Activated CD8-positive, alpha-beta memory T cell treated with anti-CD3 and anti-CD28 coated beads for 24 hours (primary cell): ENCODE results near the gene EDN1.
"Not testable (repeated sequence)": the region's sequence is repeated elsewhere in the genome, so short reads cannot be mapped to it uniquely, and the experiment has no call there.

Source experiments
- DNase-seq: peaks from one replicate; pipeline ENCODE4 v3.0.0-alpha.2; 2020

EDN1 gene

DNA sequence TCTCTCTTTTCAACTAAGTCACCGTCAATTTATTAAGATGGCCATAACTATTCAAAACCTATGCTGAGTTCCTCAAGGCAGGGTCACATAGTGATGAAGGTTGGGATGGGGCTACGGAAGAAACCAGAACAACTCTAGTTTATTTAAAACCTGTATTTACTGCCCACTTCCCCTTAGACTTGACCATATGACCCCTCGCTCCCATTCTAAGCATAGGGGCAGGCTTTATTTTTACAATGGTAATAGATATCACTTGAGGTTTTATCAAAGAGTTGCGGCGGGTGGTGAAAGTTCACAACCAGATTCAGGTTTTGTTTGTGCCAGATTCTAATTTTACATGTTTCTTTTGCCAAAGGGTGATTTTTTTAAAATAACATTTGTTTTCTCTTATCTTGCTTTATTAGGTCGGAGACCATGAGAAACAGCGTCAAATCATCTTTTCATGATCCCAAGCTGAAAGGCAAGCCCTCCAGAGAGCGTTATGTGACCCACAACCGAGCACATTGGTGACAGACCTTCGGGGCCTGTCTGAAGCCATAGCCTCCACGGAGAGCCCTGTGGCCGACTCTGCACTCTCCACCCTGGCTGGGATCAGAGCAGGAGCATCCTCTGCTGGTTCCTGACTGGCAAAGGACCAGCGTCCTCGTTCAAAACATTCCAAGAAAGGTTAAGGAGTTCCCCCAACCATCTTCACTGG is 5.5 kb downstream of the EDN1 start:
- DNase-seq, result no peak

DNA sequence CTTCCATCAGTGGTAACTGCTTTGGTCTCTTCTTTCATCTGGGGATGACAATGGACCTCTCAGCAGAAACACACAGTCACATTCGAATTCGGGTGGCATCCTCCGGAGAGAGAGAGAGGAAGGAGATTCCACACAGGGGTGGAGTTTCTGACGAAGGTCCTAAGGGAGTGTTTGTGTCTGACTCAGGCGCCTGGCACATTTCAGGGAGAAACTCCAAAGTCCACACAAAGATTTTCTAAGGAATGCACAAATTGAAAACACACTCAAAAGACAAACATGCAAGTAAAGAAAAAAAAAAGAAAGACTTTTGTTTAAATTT is 6.1 kb downstream of the EDN1 start:
- DNase-seq, result no peak

DNA sequence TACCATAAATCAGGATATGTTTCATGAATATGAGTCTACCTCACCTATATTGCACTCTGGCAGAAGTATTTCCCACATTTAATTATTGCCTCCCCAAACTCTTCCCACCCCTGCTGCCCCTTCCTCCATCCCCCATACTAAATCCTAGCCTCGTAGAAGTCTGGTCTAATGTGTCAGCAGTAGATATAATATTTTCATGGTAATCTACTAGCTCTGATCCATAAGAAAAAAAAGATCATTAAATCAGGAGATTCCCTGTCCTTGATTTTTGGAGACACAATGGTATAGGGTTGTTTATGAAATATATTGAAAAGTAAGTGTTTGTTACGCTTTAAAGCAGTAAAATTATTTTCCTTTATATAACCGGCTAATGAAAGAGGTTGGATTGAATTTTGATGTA is 6.4 kb downstream of the EDN1 start:
- DNase-seq, result no peak

DNA sequence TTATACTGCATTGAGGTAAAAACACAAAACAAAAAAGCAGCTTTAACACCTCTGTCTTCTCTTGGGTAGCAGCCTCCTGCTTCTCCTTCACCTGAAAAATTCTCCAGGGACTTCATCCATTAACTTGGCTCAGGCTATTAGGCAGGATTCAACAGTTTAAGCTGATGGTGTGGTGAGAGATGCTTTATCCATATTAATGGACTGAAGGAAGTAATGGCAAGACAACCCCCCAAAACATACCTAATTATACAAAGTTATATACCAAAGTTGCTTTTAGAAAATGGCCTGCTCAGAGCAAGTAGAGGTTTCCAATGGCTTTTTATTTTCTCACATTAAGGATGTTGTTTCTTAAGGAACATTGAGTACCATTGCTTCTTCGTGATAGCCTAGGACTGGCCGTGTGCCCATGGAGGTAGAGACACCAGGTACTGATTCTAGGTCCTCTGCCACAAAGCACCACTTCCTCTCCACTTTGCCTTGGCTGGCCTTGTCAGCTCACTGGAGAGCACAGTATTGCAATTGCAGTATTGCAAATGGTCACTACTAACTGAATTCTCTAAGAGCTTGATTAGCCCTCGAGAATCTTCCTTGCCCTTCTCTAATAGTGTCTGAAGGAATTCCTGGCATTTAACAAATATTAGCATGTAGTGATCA is 7.3 kb downstream of the EDN1 start:
- DNase-seq, result no peak

DNA sequence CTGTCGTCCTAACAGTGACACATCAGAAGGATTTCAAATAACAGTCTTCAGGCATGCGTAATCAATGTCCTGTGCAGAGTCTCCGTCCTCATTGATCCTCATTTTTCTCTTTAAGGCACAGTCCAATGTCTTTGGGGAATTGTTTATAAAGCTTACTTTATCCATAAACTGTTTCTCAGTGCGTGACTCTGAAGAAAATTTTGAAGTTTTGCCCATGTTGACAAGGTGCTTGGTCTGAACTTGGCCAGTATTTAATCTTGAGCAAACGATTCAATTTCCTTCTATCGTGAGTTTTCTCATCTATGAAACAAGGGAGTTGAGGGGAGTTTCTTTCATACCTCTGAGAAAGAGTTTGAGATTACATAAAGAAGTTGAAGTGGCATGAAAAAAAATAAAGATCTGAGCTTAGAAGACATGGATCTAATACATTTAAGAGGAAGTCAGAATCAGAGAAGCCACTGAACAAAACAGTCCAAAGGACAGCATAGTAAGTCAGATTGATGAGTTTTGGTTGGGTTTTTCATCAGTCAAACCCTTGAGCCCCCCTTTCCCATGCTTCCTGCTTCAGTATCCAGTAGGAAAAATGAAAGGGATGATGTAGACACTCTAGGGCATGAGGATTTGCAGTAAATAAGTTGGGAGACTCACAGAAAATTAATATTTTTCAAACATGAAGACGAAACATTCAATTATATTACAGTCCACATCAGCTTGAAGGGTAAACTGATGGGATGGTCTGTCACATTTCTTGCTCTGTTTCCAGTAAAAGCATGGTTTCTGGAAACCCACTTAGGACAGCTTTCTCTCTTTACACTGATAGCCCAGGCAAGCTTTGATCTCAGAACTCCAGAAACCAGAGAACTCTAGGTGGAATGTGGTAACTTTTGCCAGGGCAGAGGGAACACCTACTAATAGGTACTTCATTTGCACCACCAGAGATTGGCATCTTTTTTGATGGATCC is 8.1 kb downstream of the EDN1 start:
- DNase-seq, result no peak

DNA sequence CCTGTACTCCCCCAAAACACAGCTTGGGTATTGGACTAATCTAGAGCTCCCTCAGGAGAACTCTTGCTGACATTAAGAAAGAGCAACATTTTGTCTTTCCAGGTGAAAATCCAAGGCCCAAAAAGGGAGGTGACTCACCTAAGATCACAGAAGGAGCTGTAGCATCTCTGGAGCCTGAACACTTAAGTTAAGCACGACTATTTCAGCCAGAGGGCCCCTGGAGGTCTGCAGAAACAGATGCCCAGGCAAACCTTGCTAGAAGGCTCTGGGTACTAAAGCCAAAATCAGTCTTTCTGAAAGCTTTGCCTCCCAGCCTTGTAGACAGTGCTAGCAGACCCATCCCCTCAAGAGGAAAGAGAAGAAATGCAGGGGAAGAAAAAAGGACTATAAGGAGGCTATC is 8.8 kb downstream of the EDN1 start:
- no peak for DNase-seq

DNA sequence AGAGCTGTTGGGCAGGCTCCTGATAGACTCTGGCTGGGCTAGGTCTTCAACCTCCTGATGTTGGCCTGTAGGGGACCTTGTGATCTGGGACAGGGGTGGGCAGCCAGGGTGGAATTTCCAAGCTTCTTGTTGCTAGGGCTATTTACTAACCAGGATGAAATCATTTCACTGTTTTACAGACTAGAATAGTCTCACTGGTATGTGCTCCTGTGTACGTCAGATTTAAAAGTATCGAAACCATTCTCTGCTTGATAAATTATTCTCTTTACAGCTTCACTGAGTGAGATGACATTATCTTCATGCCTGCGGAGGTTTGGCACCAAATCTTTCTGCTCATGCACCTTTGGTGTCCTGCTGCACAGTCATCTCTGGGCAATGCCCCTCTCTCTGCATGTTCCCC is 10.9 kb downstream of the EDN1 start:
- no peak for DNase-seq

DNA sequence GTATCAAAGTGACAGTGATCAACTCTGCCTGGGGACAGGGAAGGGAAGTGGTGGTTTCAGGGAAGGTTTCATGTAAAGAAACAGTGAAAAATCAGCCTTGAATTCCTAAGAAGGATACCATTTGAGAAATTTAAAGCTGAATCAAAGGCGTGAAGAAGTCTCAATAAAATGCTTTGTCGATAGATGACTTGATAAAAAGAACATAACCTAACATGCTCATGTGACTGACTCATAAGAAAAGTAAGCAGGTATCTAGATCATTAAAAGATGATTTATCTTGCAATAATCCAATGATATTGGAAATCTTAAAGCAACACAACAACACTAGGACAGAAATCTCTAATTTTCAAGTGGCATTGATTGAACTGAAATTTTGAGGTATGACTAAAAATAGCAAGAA is 14.3 kb downstream of the EDN1 start:
- DNase-seq, result no peak

DNA sequence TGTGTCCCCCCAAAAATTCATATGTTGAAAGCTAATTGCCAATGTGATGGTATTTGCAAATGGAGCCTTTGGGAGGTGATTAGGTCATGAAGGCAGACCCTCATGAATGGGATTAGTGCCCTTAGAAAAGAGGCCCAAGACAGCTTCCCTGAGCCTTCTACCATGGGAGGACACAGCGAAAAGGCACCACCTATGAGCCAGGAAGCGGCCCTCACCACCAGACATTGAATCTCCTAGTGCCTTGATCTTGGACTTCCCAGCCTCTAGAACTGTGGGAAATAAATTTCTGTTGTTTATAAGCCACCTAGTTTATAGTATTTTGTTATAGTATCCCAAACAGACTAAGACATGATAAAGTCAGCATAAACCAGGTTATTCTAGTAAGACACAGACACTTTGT is 18.9 kb downstream of the EDN1 start:
- DNase-seq, result no peak

DNA sequence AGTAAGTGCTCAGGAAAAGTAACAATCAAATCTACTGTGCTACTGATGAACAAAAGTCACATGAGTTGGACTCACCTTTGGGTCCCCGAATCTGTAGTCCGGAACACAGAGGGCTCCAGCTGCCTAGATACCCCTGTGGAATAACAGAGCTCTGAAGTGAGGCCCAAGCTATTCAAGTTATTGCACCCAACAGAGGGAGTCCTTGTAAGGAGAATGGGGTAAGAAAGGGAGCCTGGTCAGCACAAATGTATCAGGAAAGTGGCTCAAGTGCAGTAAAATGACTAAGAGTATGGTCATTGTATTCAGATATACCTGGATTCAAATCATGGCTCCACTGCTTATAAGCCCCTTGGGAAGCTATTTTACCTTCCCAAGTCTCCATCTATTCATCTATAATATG is 20.9 kb downstream of the EDN1 start:
- no peak for DNase-seq

DNA sequence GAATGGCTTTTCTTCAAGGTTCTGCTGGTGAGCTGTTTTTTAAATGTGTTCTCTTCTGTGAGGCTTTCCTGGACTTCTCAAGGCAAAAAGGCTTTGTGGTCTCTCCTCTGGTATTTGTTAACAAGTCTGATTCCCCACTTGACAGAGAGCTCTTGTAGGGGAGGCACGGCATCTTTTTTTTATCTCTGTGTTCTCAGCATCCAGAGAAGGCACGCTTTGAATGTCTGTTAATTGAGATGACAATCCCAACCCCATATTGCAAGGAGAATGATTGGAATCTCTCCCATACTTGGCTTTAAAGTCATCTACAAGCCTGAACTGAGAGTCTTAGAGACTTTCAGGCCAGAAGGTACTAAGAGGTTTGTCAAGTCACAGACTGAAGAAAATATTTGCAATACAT is 22.6 kb downstream of the EDN1 start:
- DNase-seq, result no peak

DNA sequence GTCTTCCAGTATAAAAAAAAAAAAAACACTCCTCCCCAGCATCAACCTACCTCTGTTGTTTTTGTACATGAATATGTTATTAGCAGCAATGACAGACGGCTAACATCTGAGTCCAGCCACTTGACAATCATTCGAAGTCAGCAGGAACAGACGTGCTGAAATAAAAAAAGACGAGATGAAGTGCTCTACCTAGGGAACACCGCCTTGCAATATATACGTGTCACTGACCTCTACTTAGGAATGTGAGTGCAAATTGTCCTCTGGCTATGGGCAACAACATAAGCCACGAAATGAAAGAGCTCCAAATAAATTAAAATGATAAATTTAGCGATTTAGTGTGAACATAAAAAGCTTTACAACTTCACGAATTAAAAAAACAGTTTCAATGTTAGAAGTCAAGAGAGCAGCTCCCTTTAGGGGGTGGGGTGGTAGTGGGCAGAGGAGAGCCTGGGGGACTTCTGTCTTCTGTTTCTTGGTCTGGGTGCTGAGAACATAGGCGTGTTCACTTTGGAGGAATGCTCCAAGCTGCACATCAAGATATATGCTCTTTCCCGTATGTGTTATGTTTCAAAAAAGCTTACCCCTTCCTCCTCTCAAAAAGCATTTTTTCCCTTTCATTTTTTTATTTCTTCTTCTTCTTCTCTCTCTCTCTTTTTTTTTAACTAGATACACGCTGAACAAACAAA is 23.3 kb downstream of the EDN1 start:
- DNase-seq, result no peak

DNA sequence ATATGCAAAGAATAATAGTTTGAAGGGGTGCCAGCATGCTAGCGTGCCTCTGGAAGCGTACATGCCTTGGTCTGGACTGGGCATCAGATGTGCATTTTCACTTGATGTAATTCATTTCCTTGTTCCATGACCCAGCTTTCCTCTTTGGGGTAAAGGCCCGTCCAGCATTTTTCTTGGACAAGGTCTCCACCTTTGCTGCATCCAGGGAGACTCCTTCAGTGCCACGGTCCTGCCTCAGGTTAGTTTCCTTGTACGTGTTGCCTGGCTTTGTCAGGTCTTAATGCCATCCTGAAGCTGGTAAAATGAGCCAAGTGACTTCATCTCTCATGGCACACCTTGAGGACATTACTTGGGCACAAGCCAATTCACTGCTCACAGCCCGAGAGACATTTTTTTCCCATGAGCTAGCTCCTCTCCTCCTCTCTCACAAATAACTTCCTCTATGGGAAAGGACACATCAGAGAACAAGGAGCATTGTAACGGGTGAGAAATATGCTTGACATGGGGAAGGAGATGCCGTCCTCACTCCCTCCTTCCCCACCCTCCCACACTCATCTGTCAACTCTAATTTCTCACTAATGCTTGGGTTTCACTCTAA is 23.9 kb downstream of the EDN1 start:
- DNase-seq, result no peak

DNA sequence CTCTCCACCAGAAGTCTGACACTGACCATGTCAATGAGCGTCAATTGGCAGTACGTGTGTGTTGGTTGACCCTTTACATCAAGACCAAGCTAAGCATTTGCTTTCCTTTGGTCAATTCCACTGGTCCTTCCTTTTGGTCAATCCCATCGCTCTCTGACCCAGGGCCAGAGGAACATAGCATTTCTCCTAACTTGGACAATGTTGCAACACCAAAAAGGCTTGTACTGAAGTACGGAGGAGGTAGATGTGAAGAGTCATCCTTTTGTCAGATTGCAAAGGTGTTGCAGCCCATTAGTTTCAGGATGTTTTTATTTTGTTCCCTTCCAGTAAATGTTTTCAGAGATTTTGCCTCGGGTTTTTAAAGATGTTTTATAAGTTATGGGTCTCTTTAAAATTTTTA is 24.6 kb downstream of the EDN1 start:
- no peak for DNase-seq

DNA sequence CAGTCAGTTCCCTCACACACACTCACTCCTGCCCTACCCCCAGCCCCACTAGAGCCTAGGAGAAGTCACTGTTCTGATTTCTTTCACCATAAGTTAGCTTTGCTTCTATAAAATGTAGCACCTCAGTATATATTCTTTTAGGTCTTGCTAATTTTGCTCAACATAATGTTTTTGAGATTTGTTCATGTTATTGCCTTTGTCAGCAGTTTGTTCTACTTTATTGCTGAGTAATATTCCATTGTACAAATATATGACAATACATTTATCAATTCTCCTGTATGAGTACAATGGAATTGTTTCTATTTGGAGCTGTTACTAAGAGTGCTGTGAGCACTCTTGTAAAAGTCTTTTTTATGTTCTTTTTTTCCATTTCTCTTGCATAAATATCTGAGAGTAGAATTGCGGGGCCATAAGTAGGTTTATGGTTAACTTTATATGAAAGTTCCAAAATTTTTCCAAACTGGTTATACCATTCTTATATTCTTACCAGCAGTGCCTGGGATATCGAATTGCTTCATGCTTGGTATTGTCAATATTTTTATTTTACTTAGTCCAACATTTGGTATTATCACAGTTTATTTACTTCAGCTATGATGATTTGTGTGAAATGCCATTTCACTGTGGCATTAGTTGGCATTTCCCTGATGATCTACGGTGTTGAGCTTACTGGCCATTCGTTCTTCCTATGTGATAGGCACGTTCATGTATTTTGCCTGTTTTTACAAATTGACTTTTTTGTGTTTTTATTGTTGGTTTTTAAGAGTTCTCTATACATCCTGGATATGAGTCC is 25.3 kb downstream of the EDN1 start:
- DNase-seq, result no peak

DNA sequence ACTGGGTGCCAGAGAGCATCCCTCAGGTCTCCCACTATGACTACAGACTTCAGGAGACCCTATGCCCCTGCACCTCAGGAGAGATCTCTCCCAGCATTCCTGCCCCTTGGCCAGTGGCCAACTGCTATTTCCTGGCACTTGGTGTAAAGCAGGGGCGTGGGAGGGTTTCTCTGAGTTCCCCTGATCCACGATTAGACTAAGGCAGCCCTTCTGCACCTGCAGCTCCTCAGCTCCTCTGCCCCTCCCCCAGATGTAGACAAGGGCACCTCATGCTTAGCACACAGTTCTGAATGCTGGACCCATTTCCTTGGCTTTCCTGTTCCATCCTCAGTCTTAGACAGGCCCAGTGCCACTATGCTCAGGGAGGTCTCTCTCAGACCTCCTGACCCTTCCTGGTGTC is 28.6 kb downstream of the EDN1 start:
- no peak for DNase-seq

DNA sequence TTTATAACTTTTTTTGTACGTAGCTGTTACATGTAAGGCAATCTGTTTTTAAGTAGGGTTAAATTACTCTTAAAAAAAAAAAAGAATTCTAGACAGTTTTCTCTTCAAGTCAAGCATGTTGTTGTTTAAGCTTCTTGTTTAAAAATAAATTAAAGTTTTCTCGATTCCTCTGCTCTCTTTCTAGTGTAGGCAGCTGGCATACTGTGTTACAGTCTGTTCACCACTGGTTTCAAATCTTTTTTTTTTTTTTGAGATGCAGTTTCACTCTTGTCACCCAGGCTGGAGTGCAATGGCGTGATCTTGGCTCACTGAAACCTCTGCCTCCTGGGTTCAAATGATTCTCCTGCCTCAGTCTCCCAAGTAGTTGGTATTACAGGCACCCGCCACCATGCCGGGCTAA is 29.9 kb downstream of the EDN1 start:
- DNase-seq, result not testable (repeated sequence)

DNA sequence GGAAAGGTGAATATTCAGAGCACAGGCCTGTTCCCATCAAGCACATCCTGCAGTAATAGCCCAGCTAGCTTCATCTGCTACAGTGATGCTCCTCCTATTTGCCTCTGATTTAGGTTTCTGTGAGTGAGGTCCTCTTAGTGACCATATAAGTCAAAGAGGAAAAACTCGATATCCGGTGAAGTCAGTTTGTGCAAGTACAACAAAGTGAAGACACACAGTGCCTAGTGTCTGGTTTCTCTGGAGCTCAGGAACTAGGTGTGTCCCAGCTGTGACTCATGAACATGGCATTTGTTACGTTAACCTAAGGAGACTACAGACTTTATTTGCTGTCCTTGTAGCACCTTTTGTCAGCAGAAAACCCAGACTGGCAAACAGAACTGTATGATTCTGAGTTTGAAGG is 33.9 kb downstream of the EDN1 start:
- no peak for DNase-seq

DNA sequence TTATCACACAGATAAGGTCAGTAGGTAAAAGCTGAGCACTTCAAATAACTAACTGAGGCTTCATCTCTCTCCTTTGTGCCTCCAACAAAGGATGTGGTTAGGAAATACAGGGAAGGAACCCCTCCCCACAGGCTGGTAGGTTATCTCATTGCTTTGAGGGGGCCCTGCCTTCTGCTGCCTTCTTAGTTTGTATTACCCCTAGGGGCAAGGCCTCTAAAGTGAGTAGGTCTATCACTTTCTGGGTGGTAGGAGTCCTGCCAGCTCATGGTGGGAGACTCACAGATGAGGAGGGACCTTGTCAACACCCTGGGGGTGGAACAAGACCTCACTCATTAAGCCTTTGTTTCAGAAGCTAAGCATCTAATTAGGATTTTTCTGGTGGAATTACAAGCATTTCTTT is 34.6 kb downstream of the EDN1 start:
- DNase-seq, result no peak

DNA sequence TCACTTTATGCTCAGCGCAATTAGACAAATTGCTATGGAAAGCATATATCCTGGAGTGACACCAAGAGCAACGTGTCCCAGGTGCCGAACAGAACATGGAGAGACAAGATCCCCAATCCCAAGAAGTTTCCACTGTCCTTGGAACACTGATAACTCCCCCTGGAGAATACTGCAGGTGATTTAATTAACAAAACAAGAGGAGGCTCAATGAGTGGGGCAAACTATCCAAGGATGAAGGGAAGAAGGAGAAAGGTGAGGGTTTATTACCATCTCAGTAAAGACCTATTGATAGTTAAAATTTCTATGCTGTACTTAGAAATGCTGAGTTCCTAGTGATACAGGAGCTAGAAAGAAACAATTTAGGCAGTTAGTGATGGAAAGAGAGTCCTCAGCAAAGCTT is 35.7 kb downstream of the EDN1 start:
- DNase-seq, result no peak

DNA sequence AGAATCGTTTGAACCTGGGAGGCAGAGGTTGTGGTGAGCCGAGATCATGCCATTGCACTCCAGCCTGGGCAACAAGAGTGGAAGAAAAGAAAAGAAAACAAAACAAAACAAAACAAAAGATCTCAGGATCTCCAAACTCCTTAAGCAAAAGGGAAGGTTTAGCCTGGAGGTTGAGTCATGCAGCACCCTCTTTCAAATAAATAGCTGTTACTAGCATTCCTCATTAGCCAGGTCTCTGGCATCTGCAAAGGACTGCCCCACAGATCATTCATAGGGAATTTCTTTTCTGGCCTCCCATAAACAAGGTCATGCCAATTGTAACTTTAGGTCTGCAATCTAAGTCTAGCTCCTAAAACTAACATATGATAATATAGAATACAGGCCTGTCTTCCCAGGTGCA is 37.2 kb downstream of the EDN1 start:
- DNase-seq, result no peak

DNA sequence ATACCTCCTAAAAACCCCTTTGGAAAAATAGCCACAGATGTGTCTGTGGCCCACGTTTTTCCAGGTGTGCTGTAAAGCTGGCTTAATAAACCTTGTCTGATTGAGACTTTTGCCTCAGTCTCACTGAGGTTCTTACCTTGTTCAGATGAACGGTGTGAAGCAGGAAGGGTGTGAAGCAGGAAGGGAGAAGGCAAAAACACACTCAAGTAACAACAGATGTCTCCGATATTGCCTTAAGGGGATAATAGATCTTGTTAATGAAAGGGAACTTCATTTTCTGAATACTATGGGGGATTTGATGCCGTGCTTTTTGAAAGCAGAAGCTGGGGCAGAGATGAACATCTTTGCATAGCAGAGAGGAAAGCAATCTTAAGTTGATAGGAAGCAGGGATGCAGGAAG is 37.8 kb downstream of the EDN1 start:
- no peak for DNase-seq
